ACC112 (cell line): ENCODE measurements around the gene FAM98B.

ENCODE experiments used
- H2AFZ ChIP-seq: fragments of 200-600 bp; sonication (generic); one replicate; pipeline ENCODE4 v1.6.0; 2017; ENCODE audit warnings: antibody characterized with exemption, low read length; ENCODE audit not compliant: unreplicated experiment
- H3K27ac ChIP-seq: fragments of 200-600 bp; sonication (generic); 2 replicates; pipeline ENCODE4 v1.5.1; 2014; ENCODE audit warnings: low read depth, mild to moderate bottlenecking, antibody characterized with exemption, low read length, moderate library complexity
- H3K27me3 ChIP-seq: fragments of 200-600 bp; sonication (generic); 2 replicates; pipeline ENCODE4 v1.6.1; 2014; ENCODE audit warnings: mild to moderate bottlenecking, antibody characterized with exemption, low read length, moderate library complexity, mixed read lengths; ENCODE audit not compliant: insufficient read depth
- H3K36me3 ChIP-seq: fragments of 200-600 bp; sonication (generic); 2 replicates; pipeline ENCODE4 v1.6.1; 2016; ENCODE audit warnings: mild to moderate bottlenecking, antibody characterized with exemption, low read length, moderate library complexity, mixed read lengths; ENCODE audit not compliant: insufficient read depth
- H3K4me1 ChIP-seq: fragments of 200-600 bp; sonication (generic); one replicate; pipeline ENCODE4 v1.6.1; 2016; ENCODE audit warnings: low read length, mixed read lengths; ENCODE audit not compliant: insufficient read depth, unreplicated experiment, control insufficient read depth
- H3K4me3 ChIP-seq: fragments of 200-600 bp; sonication (generic); 2 replicates; pipeline ENCODE4 v1.5.1; 2014; ENCODE audit warnings: mild to moderate bottlenecking, low read depth, low read length
- H3K79me2 ChIP-seq: fragments of 200-600 bp; sonication (generic); one replicate; pipeline ENCODE4 v1.6.0; 2016; ENCODE audit warnings: low read length; ENCODE audit not compliant: control insufficient read depth, unreplicated experiment, insufficient read depth

The FAM98B gene

DNA sequence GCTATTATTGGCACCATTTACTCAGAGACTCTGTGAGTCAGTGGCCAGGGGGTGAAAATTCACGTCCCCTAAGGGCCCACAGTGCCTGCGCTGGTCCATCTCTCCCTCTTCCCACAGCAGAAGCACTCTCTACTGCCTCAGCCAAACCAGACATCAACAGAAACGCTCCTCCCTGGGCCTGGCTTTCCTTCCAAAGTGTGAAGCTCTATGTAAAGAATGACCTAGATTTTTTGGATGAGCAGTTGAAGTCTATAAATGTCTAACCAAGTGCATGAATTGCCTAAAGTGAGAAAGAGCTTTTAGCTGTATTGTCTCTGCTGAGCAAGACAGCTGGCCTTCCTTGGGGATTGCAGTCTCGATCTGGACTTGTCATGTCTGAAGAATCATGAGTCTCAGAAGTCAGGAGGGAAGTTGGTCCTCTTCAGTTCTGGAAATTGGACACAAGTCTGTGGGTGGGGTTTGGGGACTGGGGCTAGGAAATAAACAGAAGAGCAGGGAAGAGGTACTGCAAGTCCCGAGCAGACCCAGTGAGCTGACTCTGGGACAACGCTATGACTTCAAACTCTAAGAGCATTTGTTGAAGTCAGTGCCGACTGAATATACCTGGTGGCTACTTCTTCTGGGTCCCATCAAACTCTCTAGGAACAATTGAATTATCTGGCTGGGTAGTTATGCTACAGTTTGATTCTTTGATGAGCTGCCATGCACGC is 81.7 kb downstream of the FAM98B start:
- H3K27ac ChIP-seq, result peak overlapping the region; percentile 35
- no peak overlapping the region for H2AFZ ChIP-seq
- H3K4me1 ChIP-seq, result peaks cover 30% of the 10 kb centered on the region
- no peaks in the 10 kb centered on the region for H3K36me3 ChIP-seq
- no peaks in the 10 kb centered on the region for H3K79me2 ChIP-seq
- H3K4me3 ChIP-seq, result no peak overlapping the region
- H3K27me3 ChIP-seq, result no peaks in the 10 kb centered on the region

DNA sequence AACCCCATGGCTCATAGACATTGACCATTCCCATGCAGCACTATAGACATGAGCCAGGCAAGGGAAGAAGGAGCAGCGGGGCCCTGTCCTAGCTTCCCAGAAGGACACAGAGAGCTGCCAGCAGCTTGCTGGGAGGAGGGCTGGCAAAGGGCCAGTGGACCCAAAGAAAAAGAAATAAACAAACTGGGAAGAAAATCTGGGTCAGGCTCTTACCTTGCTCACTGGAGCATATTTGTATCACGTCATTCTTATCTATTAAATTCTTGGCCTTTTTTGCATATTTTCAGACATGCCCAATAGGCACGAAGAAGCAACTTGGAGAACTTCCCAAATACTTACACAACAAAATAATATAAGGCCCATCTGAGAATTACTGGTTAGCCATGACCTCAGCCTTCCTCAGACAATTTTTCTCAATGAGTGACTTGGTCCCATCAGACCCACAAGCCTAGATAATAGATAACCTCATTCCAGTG is 82.3 kb downstream of the FAM98B start:
- H2AFZ ChIP-seq, result no peak overlapping the region
- H3K27ac ChIP-seq, result peak overlapping the region; percentile 70
- peaks cover 25% of the 10 kb centered on the region for H3K4me1 ChIP-seq
- H3K27me3 ChIP-seq, result no peaks in the 10 kb centered on the region
- H3K79me2 ChIP-seq, result no peaks in the 10 kb centered on the region
- H3K4me3 ChIP-seq, result no peak overlapping the region
- no peaks in the 10 kb centered on the region for H3K36me3 ChIP-seq
